GM08714 (cell line): ENCODE results near the gene LIMCH1.
"Not testable (repeated sequence)": the region's sequence is repeated elsewhere in the genome, so short reads cannot be mapped to it uniquely, and the experiment has no call there.

ENCODE experiments used
- H3K4me3 ChIP-seq: fragments of 200-500 bp; sonication (Bioruptor generic); 2 replicates; pipeline ENCODE4 v1.5.1; 2014; ENCODE audit warnings: mild to moderate bottlenecking, low read length, inconsistent platforms
- ZNF274 ChIP-seq: IDR thresholded peaks from 2 replicates; pipeline ENCODE4 v1.6.1; 2012; ENCODE audit warnings: mild to moderate bottlenecking, low read depth, low read length

Gene LIMCH1

DNA sequence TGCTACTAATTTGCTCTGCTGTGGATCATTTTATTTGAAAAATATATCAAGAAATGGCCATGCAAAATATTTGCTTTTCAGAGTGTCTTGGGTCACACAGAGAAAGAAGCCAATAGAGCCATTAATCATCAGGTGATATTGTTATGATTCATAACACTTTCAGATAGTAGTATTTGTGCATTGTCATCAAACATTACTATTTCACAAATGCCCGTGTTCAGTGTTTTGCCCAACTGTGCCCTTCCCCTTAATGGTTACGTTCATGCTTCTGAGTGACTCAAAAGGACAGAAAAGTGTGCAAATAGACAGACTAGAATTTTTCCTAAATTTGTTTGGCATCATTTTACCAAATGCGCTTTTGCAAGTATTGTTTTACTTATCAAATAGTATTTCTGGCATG is 164.0 kb downstream of the LIMCH1 start:
- H3K4me3 ChIP-seq, result no peak overlapping the region
- no peak for TF ChIP-seq ZNF274

DNA sequence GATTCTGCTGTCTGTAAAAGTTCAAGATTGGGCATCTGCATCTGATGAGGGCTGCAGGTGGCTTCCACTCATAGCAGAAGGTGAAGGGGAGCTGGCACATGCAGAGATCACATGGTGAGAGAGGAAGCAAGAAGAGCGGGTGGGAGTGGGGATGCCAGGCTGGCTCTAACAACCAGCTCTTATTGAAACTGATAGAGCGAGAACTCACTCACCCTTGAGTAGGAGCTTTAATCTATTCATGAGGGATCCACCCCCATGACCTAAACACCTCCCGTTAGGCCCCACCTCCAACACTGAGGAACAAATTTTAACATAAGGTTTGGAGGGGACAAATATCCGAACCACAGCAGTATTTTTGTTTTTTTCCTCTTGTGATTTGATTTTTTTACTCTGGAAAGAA is 164.8 kb downstream of the LIMCH1 start:
- H3K4me3 ChIP-seq, result no peak overlapping the region
- TF ChIP-seq ZNF274, result no peak

DNA sequence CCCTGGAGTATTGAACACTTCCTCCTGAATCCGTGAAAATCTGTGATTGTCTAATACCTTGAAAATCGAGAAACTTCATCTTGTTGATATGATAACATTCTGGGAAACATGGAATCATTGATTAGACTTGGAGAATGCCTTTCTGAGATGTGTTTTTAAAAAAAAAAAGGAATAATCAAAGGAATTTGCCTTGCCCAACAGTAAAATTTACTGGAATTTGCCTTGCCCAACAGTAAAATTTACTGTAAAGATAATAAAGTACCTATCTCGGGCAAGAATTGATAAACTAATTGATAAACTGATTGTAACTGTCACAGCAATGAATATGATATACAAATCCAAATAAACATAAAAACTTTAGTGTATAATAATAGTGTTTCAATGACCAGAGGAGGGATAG is 165.8 kb downstream of the LIMCH1 start:
- no peak for TF ChIP-seq ZNF274
- no peak overlapping the region for H3K4me3 ChIP-seq

DNA sequence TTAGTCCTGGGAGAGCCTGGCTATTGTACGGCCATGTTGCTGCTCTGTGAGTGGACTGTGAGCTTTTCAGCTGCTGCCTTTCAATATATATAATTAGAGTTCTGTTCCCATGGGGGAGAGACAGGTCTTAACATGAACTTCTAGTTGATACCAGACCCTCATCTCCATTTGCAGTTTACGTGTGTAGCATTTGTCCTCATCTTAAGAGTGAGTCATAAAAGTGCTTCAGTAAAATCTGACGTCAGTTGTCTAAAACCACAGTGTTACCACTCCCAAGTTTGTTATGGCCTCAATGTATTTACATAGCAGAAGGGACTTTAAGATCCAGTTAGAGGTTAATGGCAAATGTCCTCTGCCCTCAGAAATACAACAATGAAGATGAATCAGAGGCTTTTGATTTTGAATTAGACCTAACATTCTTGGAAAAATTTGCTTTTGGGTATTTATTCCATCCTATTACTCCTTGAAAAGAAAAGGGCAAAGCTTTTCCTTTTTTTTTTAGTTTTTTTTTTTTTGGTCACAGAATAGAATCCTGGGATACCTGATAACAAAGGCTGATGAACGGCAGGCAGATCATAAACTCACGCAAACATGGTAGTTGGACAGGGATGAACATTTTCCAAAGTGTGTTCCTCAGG is 172.0 kb downstream of the LIMCH1 start:
- no peak for TF ChIP-seq ZNF274
- no peak overlapping the region for H3K4me3 ChIP-seq

DNA sequence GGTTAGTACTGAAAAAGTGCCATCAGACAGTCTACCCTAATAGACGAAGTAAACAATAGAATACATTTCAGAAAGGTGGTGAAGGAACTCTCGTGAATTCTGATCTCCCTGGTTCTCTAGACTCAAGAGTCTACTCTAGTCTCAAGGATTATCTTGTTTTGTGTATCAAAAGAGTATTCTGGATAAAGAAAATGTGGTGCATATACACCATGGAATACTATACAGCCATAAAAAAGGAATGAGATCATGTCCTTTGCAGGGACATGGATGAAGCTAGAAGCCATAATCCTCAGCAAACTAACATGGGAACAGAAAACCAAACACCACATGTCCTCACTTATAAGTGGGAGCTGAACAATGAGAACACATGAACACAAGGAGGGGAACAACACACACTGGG is 173.7 kb downstream of the LIMCH1 start:
- H3K4me3 ChIP-seq, result not testable (repeated sequence)

DNA sequence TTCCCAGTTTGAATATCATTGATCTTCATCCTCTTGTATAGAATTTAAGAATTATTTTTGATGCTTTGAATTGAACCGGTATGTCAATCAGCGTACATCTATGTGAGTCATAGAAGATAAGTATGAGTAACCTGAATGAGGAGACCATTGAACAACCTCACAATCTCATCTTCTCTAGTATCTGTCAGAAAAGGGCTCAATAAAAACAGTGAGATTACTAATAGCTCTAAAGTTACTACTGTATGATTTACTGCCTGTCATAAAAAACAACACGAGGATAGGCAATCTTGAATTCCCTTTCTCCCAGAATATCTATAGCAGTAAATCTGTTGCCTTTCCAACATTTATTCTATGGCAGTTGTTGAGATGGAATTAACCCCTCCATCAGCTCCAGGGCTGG is 174.5 kb downstream of the LIMCH1 start:
- TF ChIP-seq ZNF274, result no peak
- H3K4me3 ChIP-seq, result no peak overlapping the region

DNA sequence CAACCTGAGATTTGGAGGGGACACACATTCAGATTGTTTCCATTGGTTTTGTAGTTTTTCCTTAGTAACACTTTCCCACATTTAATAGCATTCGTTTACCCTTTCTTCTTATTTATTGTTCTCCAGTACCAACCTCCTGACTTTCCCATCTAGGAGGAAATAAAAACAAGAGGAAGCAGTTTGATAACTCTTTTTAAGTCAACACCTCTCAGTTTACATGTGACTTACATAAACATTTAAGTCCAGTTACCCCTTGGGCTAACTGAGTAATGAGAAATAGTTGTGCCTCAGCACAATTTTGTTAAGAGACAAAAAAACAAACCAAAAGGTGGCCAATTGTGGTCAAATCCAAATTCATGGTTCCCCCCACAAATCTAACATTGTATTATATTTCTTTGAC is 175.8 kb downstream of the LIMCH1 start:
- no peak for TF ChIP-seq ZNF274
- H3K4me3 ChIP-seq, result no peak overlapping the region

DNA sequence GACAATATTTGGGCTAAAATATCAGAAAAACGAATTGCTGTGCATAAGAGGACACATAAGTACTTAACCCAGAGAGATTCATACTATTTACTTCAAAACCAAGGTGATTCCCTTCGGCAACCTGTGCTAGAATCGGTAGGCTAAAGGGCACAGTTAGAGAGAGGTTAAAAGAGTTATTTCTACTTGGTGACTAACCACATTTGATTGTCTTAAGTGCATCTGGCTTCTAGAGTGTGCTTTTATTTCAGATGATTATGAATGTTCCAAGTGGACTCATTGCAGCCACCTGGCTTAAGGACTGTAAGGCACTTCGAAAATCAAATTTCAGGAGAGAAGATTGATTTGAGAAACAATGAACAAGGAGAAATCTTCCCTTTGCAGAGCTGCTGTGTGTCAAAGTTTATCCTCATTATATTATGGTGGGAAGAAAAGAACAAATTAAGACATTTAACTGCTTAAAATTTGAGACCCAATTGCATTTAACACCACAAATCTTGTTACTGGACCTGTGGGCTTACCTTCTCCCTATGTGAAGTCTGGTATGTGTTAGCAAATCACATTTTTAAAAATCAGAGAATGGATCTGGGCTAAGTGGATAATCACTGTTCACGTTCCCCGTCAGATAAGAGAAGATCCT is 176.5 kb downstream of the LIMCH1 start:
- no peak for TF ChIP-seq ZNF274

DNA sequence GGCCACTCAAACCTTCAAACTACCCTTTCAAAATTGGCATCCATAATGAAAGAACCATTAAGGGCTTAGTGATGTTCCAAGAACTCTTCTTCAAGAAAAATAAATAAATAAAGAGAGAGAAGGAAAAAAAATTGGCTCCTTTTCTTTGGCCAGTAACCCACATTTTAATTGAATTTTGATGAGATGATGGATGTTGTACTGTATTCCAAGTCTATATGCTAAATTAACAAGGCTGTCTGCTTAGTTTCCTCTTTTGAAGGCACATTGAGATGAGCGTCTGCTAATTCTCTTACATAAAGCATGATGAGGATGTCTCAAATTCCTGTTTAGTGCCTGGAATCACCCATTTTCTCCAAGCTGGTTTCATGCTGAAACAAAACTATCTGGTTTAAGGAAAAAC is 177.2 kb downstream of the LIMCH1 start:
- TF ChIP-seq ZNF274, result no peak
- H3K4me3 ChIP-seq, result no peak overlapping the region

More for the DNA sequence above, 176.5 kb downstream of the LIMCH1 start:
- H3K4me3 ChIP-seq, result no peak overlapping the region

DNA sequence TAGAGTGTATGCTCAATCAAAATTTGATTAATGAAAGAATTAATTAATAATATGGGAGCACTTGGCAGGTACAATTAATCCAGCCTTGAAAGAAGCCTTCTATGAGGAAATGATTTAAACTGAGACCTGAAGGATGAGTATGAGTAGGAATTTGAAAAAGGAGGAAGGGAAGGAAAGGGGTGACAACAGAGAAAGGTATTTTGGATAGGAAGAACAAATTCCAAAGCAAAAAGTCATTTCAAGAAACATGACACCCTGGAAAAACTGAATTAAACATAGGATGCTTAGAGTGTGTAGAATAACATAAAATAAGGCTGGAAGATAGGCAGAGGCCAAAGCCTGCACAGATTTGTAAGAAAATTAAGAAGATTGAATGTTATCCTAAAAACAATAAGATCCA is 180.9 kb downstream of the LIMCH1 start:
- no peak overlapping the region for H3K4me3 ChIP-seq
- TF ChIP-seq ZNF274, result no peak

DNA sequence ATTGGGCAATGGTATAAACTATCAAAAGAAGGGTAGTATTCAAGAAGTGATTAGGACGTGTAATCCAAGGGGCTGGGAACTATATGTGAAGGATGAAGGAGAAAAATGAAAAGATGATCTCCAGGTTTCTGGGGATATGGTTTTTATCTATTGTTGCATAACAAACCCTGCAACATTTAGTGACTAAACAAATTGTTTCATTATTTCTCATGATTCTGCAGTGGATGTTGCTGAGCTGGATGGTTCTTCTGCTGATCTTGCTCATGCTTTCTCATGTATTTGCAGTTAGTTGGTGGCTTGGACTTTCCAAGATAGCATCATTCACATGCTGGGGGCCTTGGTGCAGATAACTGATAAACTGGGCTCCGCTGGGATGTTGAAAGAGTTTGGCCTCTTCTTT is 181.5 kb downstream of the LIMCH1 start:
- no peak overlapping the region for H3K4me3 ChIP-seq
- TF ChIP-seq ZNF274, result no peak

DNA sequence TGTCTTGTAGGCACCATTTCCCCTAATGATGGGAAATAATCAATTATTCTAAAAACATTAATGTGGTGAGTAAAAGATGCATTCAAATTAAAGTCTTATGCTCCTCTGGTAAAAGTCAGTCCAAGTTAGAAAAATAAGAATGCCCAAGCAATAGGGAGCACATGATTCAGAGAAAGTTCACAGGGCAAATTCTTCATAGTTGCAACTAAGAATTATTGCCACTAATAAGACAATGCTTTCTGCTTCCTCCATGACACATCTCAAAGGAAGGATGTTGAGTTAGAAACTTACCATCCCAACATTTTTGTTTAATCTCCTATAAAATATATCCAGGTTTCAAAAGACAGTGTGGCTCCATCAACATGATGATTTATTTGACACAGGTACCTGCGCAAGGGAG is 184.2 kb downstream of the LIMCH1 start:
- H3K4me3 ChIP-seq, result no peak overlapping the region
- TF ChIP-seq ZNF274, result no peak

DNA sequence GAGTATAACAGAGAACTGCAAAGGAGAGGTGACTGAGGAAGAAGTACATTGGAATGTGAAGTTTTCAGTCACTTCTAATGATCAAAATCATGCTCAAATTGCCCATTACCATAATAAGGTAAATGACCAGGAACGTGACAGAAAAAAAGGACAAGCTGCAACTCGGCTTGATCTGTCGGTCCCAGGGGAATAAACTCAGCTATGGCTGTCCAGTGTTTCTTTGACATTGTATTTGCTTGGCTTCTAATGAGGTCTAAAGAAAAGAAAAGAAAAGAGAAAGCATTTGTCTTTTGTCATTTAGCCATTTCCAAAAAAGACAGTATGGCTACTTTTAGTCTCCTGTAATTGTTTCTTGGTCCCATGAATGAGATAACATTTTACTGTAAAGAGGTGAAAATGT is 185.3 kb downstream of the LIMCH1 start:
- TF ChIP-seq ZNF274, result no peak

DNA sequence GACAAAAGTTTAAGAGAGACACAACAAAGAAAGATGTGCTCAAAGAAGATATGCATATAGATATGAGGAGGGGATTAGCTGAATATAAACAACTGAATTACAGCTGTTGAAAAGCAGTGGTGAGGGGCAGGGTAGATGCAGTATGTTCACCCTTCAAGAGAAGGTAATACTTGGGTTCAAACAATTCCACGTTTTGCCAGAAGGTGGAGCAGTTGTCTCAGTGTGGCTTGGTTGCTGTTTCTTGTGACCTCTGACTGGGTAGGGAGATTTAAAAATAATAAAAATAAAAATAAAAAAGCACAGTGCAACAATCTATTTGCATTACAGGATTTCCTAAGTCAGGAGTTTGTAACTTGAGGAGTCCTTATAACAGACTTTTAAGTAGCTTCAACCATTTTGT is 187.3 kb downstream of the LIMCH1 start:
- H3K4me3 ChIP-seq, result no peak overlapping the region
- no peak for TF ChIP-seq ZNF274

More for the DNA sequence above, 185.3 kb downstream of the LIMCH1 start:
- no peak overlapping the region for H3K4me3 ChIP-seq

DNA sequence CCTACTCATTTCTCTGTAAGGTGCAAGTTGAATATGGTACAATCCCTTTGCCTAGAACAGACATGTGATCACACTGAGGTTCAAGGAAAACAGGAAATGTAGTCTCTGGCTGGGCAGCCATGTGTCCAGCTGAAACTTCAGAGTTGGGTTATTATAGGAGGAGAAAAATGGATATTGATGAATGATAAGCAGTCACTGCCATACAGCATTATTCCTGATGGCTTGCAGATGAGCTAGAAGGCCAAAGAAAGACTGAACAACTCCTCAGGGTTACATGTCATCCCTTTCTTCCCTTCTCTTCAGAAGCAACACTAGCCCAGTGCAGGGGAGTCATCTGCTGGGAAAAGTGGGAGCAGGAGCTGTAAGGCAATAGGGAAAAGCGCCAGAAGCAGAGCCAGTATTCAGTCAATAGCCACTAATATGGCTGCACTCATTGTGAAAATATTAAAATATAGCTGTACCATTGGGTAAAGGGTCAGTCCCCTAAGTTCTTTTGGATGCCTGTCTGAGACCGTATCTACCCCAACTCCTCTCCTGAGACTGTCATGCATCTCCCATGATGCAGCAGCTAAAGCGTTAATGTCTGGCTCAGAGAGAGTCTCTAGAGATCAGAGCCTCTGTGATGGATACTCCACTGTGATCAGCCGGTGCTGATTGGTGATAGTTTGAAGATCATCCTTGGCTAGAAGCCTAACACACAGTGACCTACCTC is 190.1 kb downstream of the LIMCH1 start:
- TF ChIP-seq ZNF274, result no peak
- no peak overlapping the region for H3K4me3 ChIP-seq
